H1 (cell line): ENCODE data around the gene SMTNL1. TPM values are rescaled to one million over a fixed set of nuclear protein-coding genes. Genes with fewer than 3 reads are reported as not detected.

Experiments
- EP300 ChIP-seq, 2 experiments: IDR thresholded peaks; 1 replicate in 1 of 2; 2 replicates in 1 of 2; pipeline ENCODE4 v1.6.1; 2011 to 2012; ENCODE audit warnings: low read depth in 2 of 2, low read length in 2 of 2, mild to moderate bottlenecking in 2 of 2, borderline replicate concordance in 1 of 2, inconsistent platforms in 1 of 2, moderate library complexity in 1 of 2
- KDM1A ChIP-seq: fragments of 200-600, 300-600 bp; sonication (generic); IDR thresholded peaks from 2 replicates; pipeline ENCODE4 v1.7.1; 2016; ENCODE audit warnings: mild to moderate bottlenecking, low read length, borderline replicate concordance
- PHF8 ChIP-seq: fragments of 200-600 bp; sonication (generic); conservative IDR thresholded peaks from 2 replicates; pipeline ENCODE4 v1.7.1; 2012; ENCODE audit warnings: low read depth, mild to moderate bottlenecking, inconsistent platforms, low read length, moderate library complexity
- RNF2 ChIP-seq: fragments of 200-900, 300-1000 bp; sonication (generic); IDR thresholded peaks from 2 replicates; pipeline ENCODE4 v1.7.1; 2016; ENCODE audit warnings: borderline replicate concordance, low read depth, mild to moderate bottlenecking, antibody characterized with exemption, low read length; ENCODE audit not compliant: poor library complexity, severe bottlenecking; ENCODE audit errors: missing control alignments
- SAP30 ChIP-seq: fragments of 300-600 bp; sonication (generic); IDR thresholded peaks from 2 replicates; pipeline ENCODE4 v1.7.1; 2012; ENCODE audit warnings: low read length, moderate library complexity, mild to moderate bottlenecking, inconsistent platforms; ENCODE audit not compliant: insufficient read depth, insufficient replicate concordance
- SP2 ChIP-seq: IDR thresholded peaks from 2 replicates; pipeline ENCODE4 v1.6.1; 2012; ENCODE audit warnings: mild to moderate bottlenecking, low read length, inconsistent platforms
- SUZ12 ChIP-seq: fragments of 200-600 bp; sonication (generic); IDR thresholded peaks from 2 replicates; pipeline ENCODE4 v1.6.1; 2012; ENCODE audit warnings: mild to moderate bottlenecking, inconsistent platforms, low read length, moderate library complexity, mixed read lengths
- polyA plus RNA-seq, 7 experiments: library from polyadenylated mRNA; depleted of rRNA in 3 of 7; stranded (reverse) in 5 of 7; unstranded in 2 of 7; fragments of >200 nt in 5 of 7; fragments of 200-250 nt in 2 of 7; gene quantifications; 1 replicate in 5 of 7; 2 replicates in 1 of 7; 4 replicates in 1 of 7; pipeline versions ENCODE4 v1.2.1 to v1.2.3, GENCODE V29; 2011 to 2013; ENCODE audit warnings: missing spikeins in 2 of 7, mixed read lengths in 2 of 7
- total RNA-seq: library from RNA; stranded (reverse); fragmentation: NEBNext Ultra II Directional; extraction: Animal tissue kit (Norgen Biotek cat#: 25700); gene quantifications from 2 replicates; pipeline ENCODE4 v1.2.1, GENCODE V29; 2021

Gene SMTNL1
- total and polyA plus RNA-seq, 2 of the 8 experiments (the other 6 are each of a cell fraction or from before 2014, with no cell fraction given) = 0.18 TPM; not detected in 1

DNA sequence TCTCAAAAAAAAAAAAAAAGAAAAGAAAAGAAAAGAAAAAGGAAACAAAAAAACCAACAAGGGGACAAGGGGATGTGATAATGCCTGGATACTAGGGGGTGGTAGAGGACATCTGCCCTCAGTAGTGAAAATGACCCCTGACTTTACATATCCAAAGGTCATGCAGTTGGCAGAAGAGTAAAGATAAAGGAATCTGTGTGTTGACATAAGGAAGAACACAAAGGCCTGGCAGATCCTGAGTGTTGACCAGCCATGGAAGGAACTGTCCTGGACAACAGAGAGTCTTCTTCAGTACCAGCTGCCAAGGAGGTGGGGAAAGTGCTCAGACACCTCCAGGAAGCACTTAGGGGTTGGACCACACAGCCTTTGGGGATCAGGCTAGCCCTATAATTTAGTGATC, 34.5 kb upstream of the SMTNL1 start (continued):
- no peak for TF ChIP-seq PHF8
- TF ChIP-seq SP2 = no peak
- TF ChIP-seq SAP30 = no peak
- TF ChIP-seq EP300 (IDR thresholded peaks at IDR 0.05; ENCODE audit: borderline replicate concordance in 1 of 2, low read depth in 2 of 2, low read length in 2 of 2) = no peak
- no peak for TF ChIP-seq RNF2
- TF ChIP-seq KDM1A = no peak
- TF ChIP-seq SUZ12 = no peak
